Stimulated activated CD4-positive, alpha-beta T cell treated with anti-CD3 and anti-CD28 coated beads, Interleukin-12 subunit alpha, Interleukin-12 subunit beta, amount 100 ng/mL, for 24 hours (primary cell): Measurements from ENCODE around the gene TNFRSF1B.
A peak's percentile ranks its signal among the peaks of the same experiment; 100 is the strongest.

Source experiments
- DNase-seq, 2 experiments: peaks; one replicate each; pipeline ENCODE4 v3.0.0-alpha.2; 2020; ENCODE audit warnings: low read depth in 2 of 2

The TNFRSF1B gene

DNA sequence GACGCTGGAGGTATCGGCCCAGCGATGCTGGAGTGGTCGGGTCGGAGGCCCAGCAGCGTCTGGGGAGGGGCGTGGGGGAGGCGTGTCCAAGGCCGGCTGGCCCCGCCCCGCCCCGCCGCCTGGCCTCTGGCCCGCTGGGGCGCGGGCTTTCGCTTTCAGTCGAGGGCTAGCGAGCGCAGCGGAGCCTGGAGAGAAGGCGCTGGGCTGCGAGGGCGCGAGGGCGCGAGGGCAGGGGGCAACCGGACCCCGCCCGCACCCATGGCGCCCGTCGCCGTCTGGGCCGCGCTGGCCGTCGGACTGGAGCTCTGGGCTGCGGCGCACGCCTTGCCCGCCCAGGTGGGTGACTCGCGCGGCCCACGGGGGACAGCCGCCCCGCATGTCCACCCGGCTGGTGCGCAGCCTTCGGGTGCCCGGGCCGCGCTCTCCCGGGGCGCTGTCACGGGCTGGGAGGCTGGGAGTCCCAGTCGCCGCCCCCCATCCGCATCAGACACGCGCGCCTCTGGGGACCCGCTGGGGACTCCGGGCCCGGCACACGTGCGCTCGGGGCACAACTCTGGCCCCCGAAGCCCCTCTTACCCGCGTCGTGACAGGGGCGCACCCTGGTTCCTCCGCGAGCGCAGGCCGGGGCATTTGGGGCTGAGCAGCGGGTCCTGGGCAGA lies at the start of gene TNFRSF1B:
TSS of gene TNFRSF1B (plus strand) at position 158 of the 659 bp plus-strand sequence. CDS start at position 259, 101 bp downstream.
- peak; percentile 47 to 65 for DNase-seq

DNA sequence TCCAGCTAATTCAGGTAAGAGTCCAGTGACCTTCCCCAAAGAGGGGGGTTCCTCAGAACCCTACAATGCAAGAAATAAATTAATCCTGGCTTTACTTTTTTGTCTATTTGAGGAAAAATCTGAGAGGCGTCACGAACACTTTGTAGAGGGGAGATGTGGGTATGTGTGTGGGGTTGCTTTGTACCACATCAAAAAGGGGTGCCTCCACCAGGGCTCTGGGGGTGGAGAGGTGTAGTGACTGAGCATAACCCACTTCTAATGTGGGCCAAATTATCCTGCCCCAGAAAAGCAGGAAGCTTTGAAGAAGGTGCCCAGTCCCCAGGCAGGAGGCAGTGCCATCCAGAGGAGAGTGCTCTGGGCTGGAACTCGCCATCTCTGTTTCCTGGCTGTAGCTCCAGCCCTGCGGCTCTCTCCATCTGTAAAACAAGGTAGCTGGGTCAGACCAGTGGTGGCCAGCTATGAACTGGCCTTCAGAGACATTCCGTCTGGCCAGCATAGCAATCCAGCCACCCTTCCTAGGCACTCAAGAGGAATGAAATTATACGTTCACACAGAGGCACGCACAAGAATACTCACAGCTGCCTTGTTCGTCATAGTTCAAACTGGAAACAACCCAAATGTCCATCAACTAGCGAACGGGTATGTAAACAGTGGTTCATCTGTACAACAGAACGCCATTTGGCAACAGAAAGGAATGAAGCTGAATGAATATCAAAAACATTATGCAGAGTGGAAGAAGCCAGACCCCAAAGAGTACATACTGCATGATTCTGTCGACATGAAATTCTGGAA lies 45.4 kb upstream of the TNFRSF1B start:
- no peak for DNase-seq

DNA sequence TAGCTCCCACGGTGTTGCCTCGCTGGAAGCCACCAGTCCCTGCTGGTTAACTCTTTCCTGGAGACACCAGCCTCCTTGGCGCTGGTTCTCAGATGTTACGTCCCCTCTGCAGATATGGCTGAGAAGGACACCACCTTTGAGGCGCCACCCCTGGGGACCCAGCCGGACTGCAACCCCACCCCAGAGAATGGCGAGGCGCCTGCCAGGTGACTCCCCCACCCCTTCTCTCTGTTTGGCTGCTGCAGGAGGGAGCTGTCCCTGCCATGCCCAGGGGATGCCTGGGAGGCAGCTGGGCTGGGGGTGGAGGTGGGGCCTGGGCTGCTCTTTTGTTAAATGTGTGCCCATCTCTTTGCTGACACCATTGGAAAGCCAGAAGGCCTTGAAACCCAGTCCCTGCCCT lies 43.6 kb upstream of the TNFRSF1B start:
- DNase-seq, result no peak

DNA sequence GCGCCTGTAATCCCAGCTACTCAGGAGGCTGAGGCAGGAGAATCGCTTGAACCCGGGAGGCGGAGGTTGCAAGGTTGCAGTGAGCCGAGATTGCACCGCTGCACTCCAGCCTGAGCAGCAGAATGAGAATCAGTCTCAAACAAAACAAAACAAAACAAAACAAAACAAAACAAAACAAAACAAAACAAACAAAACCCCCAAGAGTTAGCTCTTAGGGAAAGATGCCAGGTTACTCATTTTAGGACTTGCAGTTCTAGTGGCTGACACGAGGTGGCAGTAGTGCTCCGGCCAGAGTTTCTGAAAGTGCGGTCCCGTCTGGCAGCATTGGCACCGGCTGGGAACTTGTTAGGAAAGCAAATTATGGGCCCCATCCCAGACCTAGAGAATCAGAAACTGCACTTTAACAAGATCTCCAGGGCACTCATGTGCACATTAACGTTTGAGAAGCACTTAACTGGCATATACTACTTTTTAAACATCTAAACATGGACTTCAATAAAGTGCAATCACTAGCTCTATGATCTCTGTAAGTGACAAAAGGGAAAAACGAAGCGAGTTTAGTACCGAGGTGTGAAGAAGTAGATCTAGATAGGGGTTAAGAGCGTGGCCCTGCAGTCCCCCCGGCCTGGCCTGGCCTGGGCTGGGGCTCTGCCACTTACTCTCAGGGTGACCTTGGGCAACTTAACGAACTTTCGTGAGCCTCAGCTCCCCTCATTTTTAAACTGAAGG lies 41.9 kb upstream of the TNFRSF1B start:
- DNase-seq, result peak; percentile 63 to 76

DNA sequence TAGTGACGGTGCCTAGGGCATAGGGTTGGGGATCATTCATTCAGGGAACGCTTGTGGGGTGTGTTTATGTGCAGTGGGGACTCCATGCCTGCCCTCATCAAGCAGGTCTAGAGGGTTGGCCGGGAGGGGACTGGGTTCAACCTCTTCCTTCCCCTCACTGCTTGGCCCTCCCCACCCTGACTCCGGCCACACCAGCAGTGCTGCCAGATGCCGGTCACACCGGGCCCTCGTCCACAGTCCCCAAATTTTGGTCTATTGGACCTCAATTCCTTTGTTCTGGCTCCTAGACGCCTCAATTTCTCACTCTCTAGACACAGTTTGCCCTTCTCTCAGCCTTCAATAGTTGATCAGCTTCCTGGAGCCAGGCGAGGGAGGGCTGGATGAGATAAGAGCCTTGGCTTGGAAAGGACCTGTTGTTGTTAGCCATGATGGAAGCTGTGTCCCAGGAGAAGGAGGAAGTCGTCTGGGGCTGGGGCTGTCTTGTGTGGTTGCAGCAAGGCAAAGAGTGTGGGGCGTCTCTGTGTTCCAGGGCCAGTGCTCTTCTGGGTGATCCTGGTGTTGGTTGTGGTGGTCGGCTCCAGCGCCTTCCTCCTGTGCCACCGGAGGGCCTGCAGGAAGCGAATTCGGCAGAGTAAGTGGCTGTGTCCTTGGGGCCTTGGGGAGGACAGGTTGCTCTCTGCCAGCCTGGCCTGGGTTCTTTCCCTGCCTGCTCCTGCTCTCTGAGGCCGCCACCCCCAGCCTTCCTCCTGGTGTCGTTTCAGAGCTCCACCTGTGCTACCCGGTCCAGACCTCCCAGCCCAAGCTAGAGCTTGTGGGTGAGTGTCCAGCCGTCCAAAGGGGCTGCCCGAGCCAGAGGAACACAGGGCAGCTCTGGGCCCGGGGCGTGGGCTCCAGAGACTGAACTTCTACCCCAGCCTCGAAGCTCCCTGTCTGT lies 41.1 kb upstream of the TNFRSF1B start:
- no peak for DNase-seq

DNA sequence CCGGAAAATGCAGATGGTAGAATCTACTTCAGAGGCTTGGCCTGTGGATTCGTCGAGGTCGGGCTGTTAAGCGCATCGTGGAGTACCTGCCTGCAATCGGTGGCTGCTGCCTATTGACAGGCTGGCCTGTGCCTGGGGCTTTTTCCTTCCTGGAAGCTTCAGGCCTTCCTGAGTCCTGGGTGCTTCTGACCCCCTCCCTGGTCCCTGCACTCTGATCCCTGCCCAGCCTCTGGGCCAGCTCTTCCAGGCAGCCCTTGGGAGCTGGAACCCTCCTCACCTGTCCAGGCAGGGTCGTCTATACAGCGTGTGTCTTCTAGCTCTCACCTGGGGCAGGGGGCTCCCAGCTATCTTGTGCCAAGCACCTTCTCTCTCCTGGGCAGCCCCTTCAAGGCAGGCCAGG lies 40.0 kb upstream of the TNFRSF1B start:
- DNase-seq, result no peak

DNA sequence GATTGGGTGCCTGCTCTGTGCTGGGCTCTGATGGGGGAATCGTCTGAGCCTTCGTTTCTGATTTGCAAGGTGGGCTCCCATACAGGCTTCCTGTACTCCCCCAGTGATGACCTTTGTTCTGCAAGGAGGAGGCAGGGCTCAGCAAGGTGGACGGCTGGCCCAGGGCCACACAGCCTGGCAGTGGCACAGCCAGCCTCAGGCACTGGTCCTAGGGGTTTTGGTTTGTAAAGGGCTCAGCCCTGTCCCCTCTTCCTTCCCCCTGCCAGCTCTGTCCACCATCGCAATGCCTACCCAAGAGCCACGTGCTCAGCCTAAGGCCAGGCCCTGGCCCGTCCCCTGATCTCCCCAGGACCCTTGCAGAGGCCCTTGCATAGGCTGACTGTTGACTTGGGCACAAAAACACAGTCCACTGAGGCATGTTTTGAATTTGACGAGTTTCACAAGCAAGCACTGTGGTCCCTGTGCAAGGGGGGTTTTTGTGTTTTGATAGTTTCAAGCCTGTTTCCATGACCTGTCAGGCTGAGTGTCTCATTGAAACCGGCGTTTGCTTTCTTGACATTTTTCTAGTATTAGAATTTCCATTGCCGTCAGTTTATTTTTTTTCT lies 39.5 kb upstream of the TNFRSF1B start:
- peak in 1 of 2 experiments; percentile 33 for DNase-seq

DNA sequence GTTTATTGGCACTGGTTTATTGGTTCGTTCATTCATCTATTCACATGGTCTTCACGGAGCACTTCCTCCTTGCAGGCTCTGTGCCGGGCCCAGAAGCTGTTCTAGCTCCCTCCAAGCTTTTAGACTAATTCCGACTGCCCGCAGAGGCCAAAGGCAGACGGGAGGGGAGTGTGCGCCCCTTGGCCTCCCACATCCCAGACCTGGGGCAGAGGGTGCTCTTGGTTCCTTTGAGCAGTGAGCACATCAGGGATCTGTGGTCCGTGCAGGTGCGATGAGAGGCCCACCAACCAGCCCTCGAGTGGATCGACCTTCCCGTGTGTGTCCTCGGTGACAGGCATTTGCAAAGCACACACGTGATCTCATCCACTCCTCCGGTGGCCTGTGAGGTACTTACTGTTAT lies 38.7 kb upstream of the TNFRSF1B start:
- no peak for DNase-seq

DNA sequence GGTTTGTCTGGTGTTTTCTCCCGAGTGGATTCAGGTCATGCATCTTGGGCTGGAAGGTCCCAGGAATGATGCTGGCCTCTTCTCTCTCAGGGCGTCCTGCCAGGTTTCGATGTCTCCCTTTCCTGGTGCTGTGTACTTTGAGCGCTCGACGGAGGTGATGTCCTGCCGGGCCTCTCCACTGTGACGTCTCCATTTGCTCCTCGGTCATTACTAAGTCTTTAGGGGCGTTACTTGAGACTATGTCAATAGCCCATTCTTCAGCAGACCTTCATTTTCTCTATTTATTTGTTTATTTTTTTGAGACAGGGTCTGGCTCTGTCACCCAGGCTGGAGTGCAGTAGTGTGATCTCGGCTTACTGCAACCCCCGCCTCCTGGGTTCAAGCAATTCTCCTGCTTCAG lies 37.2 kb upstream of the TNFRSF1B start:
- DNase-seq, result no peak

DNA sequence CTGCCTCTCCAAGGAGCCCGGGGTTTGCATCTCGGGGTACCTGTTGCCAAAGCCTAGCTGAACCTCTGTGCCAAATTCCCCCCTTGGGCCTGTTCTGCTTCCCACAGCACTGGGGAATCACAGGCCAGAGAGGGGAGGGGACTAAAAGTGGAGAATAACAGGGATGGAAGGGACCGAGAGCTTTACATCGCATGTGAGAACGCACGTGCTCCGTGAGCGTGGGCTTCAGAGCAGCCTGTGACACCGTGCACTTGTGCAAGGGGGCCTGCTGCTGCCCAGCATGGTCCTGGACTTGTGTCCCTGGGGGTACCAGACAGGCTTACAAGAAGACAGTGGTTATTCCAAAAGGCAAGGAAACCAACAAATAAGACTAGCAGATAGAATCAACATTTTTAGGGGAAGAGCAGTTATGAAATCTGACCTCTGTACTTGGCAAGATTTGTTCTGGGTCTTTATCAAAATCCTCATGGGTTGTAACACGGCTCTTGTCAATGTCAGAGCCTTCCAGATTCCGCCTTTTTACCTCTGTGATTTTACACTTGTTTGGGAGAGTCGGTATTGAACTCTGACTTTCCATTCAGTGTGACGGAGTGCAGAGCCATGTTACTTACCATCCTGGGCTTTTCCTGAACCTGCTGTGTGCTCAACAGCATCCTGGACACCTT lies 36.2 kb upstream of the TNFRSF1B start:
- DNase-seq, result no peak

DNA sequence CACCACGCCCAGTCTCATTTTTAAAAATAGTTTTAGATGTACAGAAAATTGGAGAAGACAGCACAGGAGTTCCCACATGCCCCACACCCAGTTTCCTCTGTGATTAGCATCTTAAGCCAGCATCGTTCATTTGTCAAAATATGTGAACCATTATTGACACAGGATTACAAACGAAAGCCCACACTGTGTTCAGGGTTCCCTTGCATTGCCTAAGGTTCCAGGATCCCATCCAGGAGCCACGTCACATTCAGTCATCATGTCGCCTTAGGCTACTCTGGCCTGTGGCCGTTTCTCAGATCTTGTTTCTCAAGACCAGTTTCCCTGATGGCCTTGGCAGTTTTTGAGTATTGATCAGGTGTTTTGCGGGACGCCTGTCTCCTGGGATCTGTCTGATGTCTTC lies 34.7 kb upstream of the TNFRSF1B start:
- no peak for DNase-seq

DNA sequence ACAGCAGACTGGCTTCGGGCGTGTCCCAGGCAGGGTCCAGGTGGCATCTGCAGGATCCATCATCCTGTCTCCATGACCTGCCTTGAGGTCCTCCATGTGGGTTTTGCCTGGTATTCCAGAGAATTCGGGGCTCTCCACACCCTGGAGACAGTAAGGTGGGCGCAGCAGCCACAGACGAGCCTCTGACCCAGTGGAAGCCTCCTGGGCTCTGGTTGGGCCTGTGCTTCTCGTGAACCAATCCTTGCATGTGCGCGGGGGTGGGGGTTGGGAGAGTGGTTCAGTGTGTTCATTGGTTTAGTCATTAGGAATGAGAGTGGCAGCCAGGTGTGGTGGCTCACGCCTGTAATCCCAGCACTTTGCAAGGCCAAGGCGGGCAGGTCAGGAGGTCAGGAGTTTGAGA lies 32.1 kb upstream of the TNFRSF1B start:
- no peak for DNase-seq

DNA sequence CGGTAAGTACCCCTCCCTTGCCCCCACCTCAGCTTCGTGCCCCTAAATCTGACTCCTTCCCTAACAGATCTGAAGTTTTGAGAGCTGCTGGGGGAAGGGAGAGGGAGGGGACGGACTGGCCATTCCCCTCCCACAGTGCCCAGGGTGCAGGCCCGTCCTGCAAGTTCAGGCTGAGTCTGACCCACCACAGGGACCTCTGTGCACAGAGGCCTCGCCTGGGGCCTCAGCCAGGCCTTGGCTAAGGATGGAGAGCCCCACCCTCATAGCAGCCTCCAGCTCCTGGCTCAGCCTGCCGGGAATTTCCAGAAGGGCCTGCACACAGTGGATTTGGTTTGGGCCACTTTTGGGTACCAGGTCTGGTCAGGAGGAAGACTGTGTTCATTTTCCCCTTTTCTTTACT lies 31.2 kb upstream of the TNFRSF1B start:
- no peak for DNase-seq

DNA sequence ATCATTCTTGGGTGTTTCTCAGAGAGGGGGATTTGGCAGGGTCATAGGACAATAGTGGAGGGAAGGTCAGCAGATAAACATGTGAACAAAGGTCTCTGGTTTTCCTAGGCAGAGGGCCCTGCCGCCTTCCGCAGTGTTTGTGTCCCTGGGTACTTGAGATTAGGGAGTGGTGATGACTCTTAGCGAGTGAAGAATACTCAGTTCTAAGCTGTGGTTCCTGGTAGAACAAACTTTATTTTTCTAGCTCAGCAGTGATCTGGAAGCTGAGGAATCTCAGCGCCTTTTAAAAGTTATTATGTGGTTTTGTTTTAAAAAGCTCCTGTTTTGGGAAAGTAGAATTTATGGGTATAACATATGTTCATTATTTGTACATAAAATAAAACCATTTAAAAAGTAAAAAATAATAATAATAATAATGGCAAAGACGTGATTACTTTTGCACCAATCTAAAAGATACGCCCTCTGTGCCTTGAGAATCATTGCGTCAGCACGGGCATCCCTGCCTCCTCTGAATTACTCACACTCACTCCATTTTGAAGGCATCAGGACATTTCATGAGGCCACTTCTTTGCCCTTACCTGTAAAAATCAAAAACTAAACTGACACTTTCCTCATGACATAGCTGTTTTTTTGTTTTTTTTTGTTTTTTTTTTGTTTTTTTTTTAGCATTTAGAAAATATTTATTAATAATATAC lies 29.7 kb upstream of the TNFRSF1B start:
- DNase-seq, result no peak

DNA sequence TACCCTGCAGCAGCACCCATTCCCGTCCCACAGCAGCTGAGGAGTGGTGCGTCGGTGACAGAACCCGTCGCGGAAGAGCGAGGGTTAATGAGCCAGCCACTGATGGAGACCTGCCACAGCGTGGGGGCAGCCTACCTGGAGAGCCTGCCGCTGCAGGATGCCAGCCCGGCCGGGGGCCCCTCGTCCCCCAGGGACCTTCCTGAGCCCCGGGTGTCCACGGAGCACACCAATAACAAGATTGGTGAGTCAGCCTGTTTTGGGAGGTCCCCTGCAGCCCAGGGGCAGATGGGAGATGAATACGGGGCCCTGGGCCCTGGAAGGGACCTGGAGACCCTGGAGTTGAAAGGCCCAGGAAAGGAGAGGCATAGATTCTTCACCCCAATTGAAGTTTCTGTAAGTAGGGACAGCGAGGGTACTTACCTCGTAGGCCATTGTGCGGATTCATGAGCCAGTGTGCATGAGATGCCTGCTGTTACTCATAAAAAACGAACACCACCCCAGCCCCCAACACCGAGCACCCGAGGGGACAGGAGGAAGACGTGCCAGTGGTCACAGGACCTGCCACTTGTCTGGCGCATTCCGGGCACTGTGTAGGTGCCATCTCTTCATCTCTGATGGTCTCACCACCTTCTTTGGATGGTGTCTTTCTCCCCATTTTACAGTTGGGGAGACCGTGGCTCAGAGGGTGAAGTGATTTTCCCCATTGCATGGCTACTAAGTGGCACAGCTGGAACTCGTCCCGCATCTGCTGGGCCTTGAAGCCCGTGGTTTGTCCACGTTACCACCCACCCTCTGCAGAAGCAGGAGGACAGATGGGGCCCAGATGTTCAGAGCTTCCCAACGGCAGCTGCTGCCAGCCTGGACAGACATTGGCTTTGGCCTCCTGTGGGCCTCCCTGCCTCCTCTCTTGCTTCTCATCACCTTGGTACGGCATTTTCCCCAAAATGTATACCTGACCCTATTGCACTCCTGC lies 28.3 kb upstream of the TNFRSF1B start:
- no peak for DNase-seq

DNA sequence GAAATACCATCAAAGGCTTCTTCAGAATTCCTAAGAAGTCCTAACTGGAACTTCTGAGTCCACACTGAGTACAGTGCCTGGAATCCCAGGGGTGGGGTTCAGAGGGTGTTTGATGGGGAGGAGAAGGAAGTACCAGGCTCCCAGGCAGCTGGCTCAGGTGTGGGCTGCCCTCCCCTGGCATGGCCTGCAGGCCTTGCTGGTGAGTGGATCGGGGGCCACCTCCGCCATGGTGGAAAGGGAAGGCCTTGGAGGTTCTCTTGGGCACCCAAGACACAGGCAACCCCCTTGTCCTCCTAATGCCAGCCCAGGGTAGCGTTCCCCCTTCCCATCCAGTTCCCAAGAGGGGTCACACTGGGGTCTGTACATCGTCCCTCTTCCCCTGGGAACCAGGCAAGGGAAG lies 26.8 kb upstream of the TNFRSF1B start:
- DNase-seq, result no peak

DNA sequence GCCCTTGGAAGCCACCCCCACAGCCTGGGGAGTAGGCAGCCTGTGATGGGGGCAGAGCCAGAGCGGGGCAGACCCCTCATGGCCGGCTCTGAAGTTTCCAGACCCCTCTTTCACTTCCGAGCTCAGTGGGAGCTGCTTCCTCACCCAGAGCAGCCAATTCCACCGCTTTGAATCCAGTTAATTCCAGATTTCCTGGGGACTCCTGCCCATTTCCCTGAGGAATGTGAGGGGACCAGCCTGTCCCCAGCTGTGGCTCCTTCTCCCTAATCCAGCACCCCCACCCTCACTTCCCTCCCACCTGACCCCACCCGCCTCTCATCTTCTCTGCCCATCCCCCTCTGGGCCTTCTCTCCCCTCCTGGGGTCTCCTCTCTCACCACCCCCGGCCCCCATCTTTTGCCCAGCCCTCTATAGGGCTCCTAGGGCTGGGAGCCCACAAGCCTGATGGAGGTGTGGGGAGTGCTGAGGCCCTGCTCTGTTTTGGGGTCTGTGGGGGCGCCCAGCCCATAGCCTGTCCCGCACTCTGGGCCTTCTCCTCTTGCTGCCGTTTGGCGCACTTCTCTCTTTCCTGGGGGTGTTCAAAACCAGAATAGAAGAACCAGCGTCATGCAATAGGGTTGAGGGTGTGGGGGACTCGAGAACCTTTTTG lies 26.2 kb upstream of the TNFRSF1B start:
- no peak for DNase-seq

DNA sequence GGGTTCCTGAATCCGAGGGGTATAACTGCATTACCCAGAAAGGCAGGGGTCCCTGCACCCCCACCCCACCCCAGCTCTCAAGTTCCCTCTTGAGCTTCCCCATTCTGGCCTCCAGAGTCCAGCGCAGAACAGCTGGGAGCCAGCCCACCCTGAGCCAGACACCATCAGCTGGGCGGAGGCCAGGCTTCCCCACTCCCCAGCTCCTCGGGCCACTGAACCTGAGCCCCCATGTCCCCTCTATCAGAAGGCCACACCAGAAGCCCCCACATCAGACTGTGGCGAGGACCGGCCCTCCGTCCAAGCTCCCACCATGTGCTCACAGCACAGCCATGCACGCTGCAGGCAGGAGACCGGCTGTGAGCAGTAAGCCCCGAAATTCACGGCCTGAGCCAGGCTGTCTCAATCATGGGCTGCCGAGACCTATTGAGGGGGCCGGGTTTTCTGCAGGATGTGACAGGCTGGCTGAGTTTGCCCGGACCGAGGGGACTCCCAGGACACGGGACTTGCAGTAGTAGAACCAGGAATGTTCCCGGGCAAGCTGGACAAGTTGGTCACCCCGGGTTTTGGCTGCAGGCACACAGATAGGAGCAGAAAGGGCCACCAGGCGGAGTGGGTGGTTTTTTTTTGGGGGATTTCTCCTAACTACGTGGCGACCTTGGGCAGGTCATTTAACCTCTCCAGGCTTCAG lies 25.5 kb upstream of the TNFRSF1B start:
- no peak for DNase-seq
